Vagina (tissue), 2 donors: ENCODE data around the gene USP16.

Experiments used
- CTCF ChIP-seq, 3 experiments: fragments of 450-650 bp in 2 of 3; fragments of 200-600 bp in 1 of 3; sonication (generic) in 1 of 3; IDR thresholded peaks; one replicate each; pipeline ENCODE4 v1.5.1; 2017 to 2019; ENCODE audit warnings: antibody characterized with exemption in 3 of 3, mild to moderate bottlenecking in 2 of 3, moderate library complexity in 2 of 3
- POLR2AphosphoS5 ChIP-seq, 2 donors: sonication (generic); formaldehyde crosslinking; IDR thresholded peaks; one replicate each; pipeline ENCODE4 v1.9.0; 2017; ENCODE audit warnings: antibody characterized with exemption in 2 of 2, mild to moderate bottlenecking in 2 of 2, low read depth in 1 of 2; ENCODE audit not compliant: insufficient read depth in 1 of 2

GRCh38 chr21:29078869-29079767, 54.6 kb downstream of the USP16 start:
- TF ChIP-seq CTCF (IDR thresholded peaks at IDR 0.05) (no peak), POLR2AphosphoS5 (IDR thresholded peaks at IDR 0.05; ENCODE audit: insufficient read depth in 1 of 2, low read depth in 1 of 2) (no peak)
